Right lung (tissue), 5 donors: ENCODE results near the gene GALR2. TPM values are rescaled to one million over a fixed set of nuclear protein-coding genes. Genes with fewer than 3 reads are reported as not detected.
"Not testable (repeated sequence)": the region's sequence is repeated elsewhere in the genome, so short reads cannot be mapped to it uniquely, and the experiment has no call there.

Experiments used
- DNase-seq, 2 donors: peaks; one replicate each; pipeline ENCODE4 v3.0.0-alpha.2; 2013
- polyA plus RNA-seq, 5 donors: library from polyadenylated mRNA; unstranded; fragments of 120-200 nt; gene quantifications; one replicate each; pipeline versions ENCODE4 v1.2.1 to v1.2.3, GENCODE V29; 2013; ENCODE audit warnings: inconsistent platforms in 1 of 5, low replicate concordance in 1 of 5; ENCODE audit not compliant: insufficient read length in 5 of 5, insufficient read depth in 1 of 5

The GALR2 gene
- polyA plus RNA-seq, 5 donors: 0.10 to 0.27 TPM; not detected in 3

GRCh38 chr17:76049836-76050537, 24.6 kb upstream of the GALR2 start:
- no peak for DNase-seq

- DNase-seq: no peak
Observed at GRCh38 chr17:76050538-76051467, 23.8 kb upstream of the GALR2 start.

GRCh38 chr17:76051561-76051960, 23.0 kb upstream of the GALR2 start:
- no peak for DNase-seq

- DNase-seq: peak; percentile 56 to 59
Observed at GRCh38 chr17:76053246-76054111, 21.1 kb upstream of the GALR2 start.

- DNase-seq: no peak
Observed at GRCh38 chr17:76054112-76054476, 20.5 kb upstream of the GALR2 start.

GRCh38 chr17:76056882-76057281, 17.7 kb upstream of the GALR2 start:
- no peak for DNase-seq

- not testable (repeated sequence) for DNase-seq
Observed at GRCh38 chr17:76058264-76058663, 16.3 kb upstream of the GALR2 start.

- no peak for DNase-seq
Observed at GRCh38 chr17:76063875-76064546, 10.6 kb upstream of the GALR2 start.

GRCh38 chr17:76065775-76066174, 8.8 kb upstream of the GALR2 start:
- DNase-seq: no peak

- no peak for DNase-seq
Observed at GRCh38 chr17:76071531-76072147, 2.9 kb upstream of the GALR2 start.

- peak; percentile 86 for DNase-seq
Observed at GRCh38 chr17:76072148-76072858, 2.3 kb upstream of the GALR2 start, which contains the start of gene SRP68. TSS of gene SRP68 (minus strand) at chr17:76072517. CDS start at chr17:76072491, 26 bp downstream.

GRCh38 chr17:76075364-76076145, 974 bp downstream of the GALR2 start:
- DNase-seq: no peak

- no peak for DNase-seq
Observed at GRCh38 chr17:76076146-76076764, 1.7 kb downstream of the GALR2 start.

- no peak for DNase-seq
Observed at GRCh38 chr17:76076765-76077583, 2.4 kb downstream of the GALR2 start.

GRCh38 chr17:76077584-76078110, 3.1 kb downstream of the GALR2 start:
- DNase-seq: no peak

GRCh38 chr17:76078370-76078769, 3.8 kb downstream of the GALR2 start:
- not testable (repeated sequence) for DNase-seq

GRCh38 chr17:76078860-76079534, 4.4 kb downstream of the GALR2 start, which contains the start of gene ZACN:
TSS of gene ZACN (plus strand) at chr17:76079182. CDS start at chr17:76079265, 83 bp downstream.
- no peak for DNase-seq
